ENCODE measurements around the gene ST7.

ST7 gene

GRCh38 chr7:117146059-117146458 lies 192.8 kb downstream of the ST7 start:
- no peaks in the 10 kb centered on the region for H3K27me3 ChIP-seq
- no peak overlapping the region for H3K27ac ChIP-seq
- no peak for TF ChIP-seq CTCF (IDR thresholded peaks at IDR 0.05)
- H3K36me3 ChIP-seq, result peaks cover 8 to 10% (median 9%) of the 10 kb centered on the region in 3 donors
- no peak overlapping the region for H3K4me3 ChIP-seq
- intact Hi-C loops (cut with DNase I; ENCODE audit: low total_unique reads), result no loop called here
- H3K4me1 ChIP-seq, result peaks cover 0 to 12% (median 0%) of the 10 kb centered on the region in 4 donors
- H3K9me3 ChIP-seq, result no peaks in the 10 kb centered on the region
- no peak for DNase-seq

DNA sequence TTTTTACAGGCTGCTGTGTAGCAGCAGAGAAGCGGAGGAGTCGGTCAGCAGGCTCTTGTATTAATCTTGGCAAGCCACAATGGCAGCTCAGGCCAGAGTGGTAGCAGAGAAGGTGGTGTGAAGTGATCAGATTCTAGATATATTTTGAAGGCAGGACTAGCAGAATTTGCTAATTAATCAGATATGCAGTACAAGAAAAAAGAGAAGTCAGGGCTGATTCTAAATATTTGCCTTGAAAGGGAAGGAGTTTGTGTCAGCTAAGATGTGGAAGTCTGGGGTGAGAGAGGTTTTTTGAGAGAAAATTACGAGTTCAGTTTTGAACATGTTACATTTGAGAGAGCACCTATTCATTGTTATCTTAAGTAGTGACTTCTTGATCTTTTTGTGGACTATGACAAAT lies 193.2 kb downstream of the ST7 start:
- Histone ChIP-seq H3K27me3 (no peaks in the 10 kb centered on the region), H3K4me1 (peaks cover 0 to 12% (median 0%) of the 10 kb centered on the region in 4 donors), H3K9me3 (no peaks in the 10 kb centered on the region), H3K4me3 (no peak overlapping the region), H3K36me3 (peaks cover 6 to 8% (median 8%) of the 10 kb centered on the region in 3 donors), H3K27ac (no peak overlapping the region)
- intact Hi-C loops (cut with DNase I; ENCODE audit: low total_unique reads), result no loop called here
- DNase-seq, result no peak
- TF ChIP-seq CTCF (IDR thresholded peaks at IDR 0.05), result no peak

DNA sequence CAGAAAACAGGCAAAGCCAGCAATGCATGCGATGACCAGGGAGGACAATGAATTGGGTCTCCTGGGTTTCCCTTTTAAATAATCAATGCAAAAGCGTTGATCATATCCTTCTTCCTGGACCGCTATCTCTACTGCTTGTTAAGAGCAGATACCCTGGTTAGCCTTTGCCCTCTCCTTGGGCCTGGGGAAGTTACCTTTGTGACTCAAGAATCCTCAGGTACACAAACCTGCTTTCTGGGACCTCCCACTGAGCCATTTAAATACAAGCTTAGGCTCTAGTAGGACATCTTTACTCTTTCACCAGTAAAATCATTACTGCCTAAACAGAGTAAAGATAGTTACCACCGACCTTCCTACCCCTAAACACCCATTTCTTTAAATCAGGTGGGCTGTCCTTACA lies 195.7 kb downstream of the ST7 start:
- no peak overlapping the region for H3K27ac ChIP-seq
- no peaks in the 10 kb centered on the region for H3K9me3 ChIP-seq
- DNase-seq, result no peak
- H3K36me3 ChIP-seq, result no peaks in the 10 kb centered on the region
- no peaks in the 10 kb centered on the region for H3K27me3 ChIP-seq
- TF ChIP-seq CTCF (IDR thresholded peaks at IDR 0.05), result no peak
- intact Hi-C loops (cut with DNase I; ENCODE audit: low total_unique reads), result no loop called here
- peaks cover 0 to 12% (median 0%) of the 10 kb centered on the region in 4 donors for H3K4me1 ChIP-seq
- H3K4me3 ChIP-seq, result no peak overlapping the region

- H3K4me1 ChIP-seq, result peaks cover 0 to 12% (median 0%) of the 10 kb centered on the region in 4 donors
- intact Hi-C loops (cut with DNase I; ENCODE audit: low total_unique reads), result no loop called here
- no peak overlapping the region for H3K27ac ChIP-seq
- H3K27me3 ChIP-seq, result no peaks in the 10 kb centered on the region
- no peaks in the 10 kb centered on the region for H3K9me3 ChIP-seq
- no peak for TF ChIP-seq CTCF (IDR thresholded peaks at IDR 0.05)
- H3K4me3 ChIP-seq, result no peak overlapping the region
- no peaks in the 10 kb centered on the region for H3K36me3 ChIP-seq
- no peak for DNase-seq
Observed at GRCh38 chr7:117149692-117150091, 196.4 kb downstream of the ST7 start.

GRCh38 chr7:117152213-117153007 lies 199.1 kb downstream of the ST7 start:
- Histone ChIP-seq H3K4me1 (peaks cover 0 to 6% (median 5%) of the 10 kb centered on the region in 4 donors), H3K36me3 (no peaks in the 10 kb centered on the region), H3K27ac (no peak overlapping the region), H3K27me3 (no peaks in the 10 kb centered on the region), H3K4me3 (no peak overlapping the region), H3K9me3 (no peaks in the 10 kb centered on the region)
- no peak for DNase-seq
- intact Hi-C loops (cut with DNase I; ENCODE audit: low total_unique reads), result no loop called here
- TF ChIP-seq CTCF (IDR thresholded peaks at IDR 0.05), result no peak

Data from tibial artery (tissue), 4 donors.